HEK293 (cell line): ENCODE results near the gene PKDCC.

Experiments used
- CTCF ChIA-PET: fragments of 350-600 bp; formaldehyde crosslinking; extraction: SDS; loops from one replicate; lab custom pipeline; 2021; ENCODE audit warnings: antibody characterized with exemption; lab: Yijun Ruan, JAX
- POLR2A ChIA-PET: fragments of 300-600 bp; formaldehyde crosslinking; extraction: SDS; loops from one replicate; lab custom pipeline; 2020; ENCODE audit warnings: antibody characterized with exemption, inconsistent platforms; lab: Yijun Ruan, JAX
- H3K27ac ChIP-seq: fragments of 200-500 bp; sonication (Bioruptor generic); 2 replicates; pipeline ENCODE4 v1.5.1; 2014; ENCODE audit warnings: low read depth, low read length, control low read depth, inconsistent platforms; ENCODE audit errors: extremely low read depth
- H3K36me3 ChIP-seq, 2 experiments: fragments of 200-500 bp in 1 of 2; sonication (Bioruptor generic) in 1 of 2; 1 replicate in 1 of 2; 2 replicates in 1 of 2; pipeline ENCODE4 v1.5.1; 2014 to 2017; ENCODE audit warnings: inconsistent platforms in 2 of 2, low read length in 2 of 2; ENCODE audit not compliant: control insufficient read depth in 2 of 2, insufficient read depth in 1 of 2
- H3K4me1 ChIP-seq: fragments of 200-500 bp; sonication (Bioruptor generic); 2 replicates; pipeline ENCODE4 v1.5.1; 2014; ENCODE audit warnings: mild to moderate bottlenecking, low read length, inconsistent platforms; ENCODE audit not compliant: control insufficient read depth, insufficient read depth
- H3K4me3 ChIP-seq: 2 replicates; pipeline ENCODE4 v1.5.1; 2011; ENCODE audit warnings: low read depth, mild to moderate bottlenecking, control low read depth, low read length, moderate library complexity
- H3K9me3 ChIP-seq: fragments of 200-500 bp; sonication (Bioruptor generic); 2 replicates; pipeline ENCODE4 v1.5.1; 2014; ENCODE audit warnings: low read depth, low read length, inconsistent platforms; ENCODE audit not compliant: control insufficient read depth, insufficient read depth
- AEBP2 ChIP-seq: fragments of 450-650 bp; formaldehyde crosslinking; IDR thresholded peaks from 2 replicates; pipeline ENCODE4 v1.5.1; 2016; ENCODE audit warnings: missing biosample characterization, missing genetic modification characterization, borderline replicate concordance
- KLF8 ChIP-seq: fragments of 450-650 bp; formaldehyde crosslinking; IDR thresholded peaks from 2 replicates; pipeline ENCODE4 v1.5.1; 2016; ENCODE audit warnings: missing biosample characterization, missing genetic modification characterization
- KLF9 ChIP-seq: fragments of 450-650 bp; formaldehyde crosslinking; IDR thresholded peaks from 2 replicates; pipeline ENCODE4 v1.5.1; 2016; ENCODE audit warnings: missing biosample characterization, missing genetic modification characterization, low read depth
- SCRT1 ChIP-seq: fragments of 450-650 bp; formaldehyde crosslinking; IDR thresholded peaks from 2 replicates; pipeline ENCODE4 v1.5.1; 2016; ENCODE audit warnings: missing biosample characterization, missing genetic modification characterization, borderline replicate concordance
- SETDB1 ChIP-seq: IDR thresholded peaks from one replicate; pipeline ENCODE4 v1.6.1; 2017; ENCODE audit warnings: mild to moderate bottlenecking, low read length, moderate library complexity, mixed read lengths; ENCODE audit not compliant: insufficient read length
- ZFP69B ChIP-seq: fragments of 450-650 bp; formaldehyde crosslinking; IDR thresholded peaks from 2 replicates; pipeline ENCODE4 v1.5.1; 2016; ENCODE audit warnings: missing biosample characterization, missing genetic modification characterization
- ZNF10 ChIP-seq: fragments of 450-650 bp; formaldehyde crosslinking; IDR thresholded peaks from 2 replicates; pipeline ENCODE4 v1.5.1; 2017; ENCODE audit warnings: missing biosample characterization, missing genetic modification characterization
- ZNF18 ChIP-seq: fragments of 450-650 bp; formaldehyde crosslinking; IDR thresholded peaks from 2 replicates; pipeline ENCODE4 v1.5.1; 2016; ENCODE audit warnings: missing biosample characterization, missing genetic modification characterization
- ZNF248 ChIP-seq: fragments of 450-650 bp; formaldehyde crosslinking; IDR thresholded peaks from 2 replicates; pipeline ENCODE4 v1.5.1; 2017; ENCODE audit warnings: missing biosample characterization, missing genetic modification characterization
- ZNF776 ChIP-seq: fragments of 450-650 bp; formaldehyde crosslinking; IDR thresholded peaks from 2 replicates; pipeline ENCODE4 v1.5.0; 2017; ENCODE audit warnings: missing biosample characterization, missing genetic modification characterization, borderline replicate concordance
- ZNF791 ChIP-seq: fragments of 450-650 bp; formaldehyde crosslinking; IDR thresholded peaks from 2 replicates; pipeline ENCODE4 v1.5.1; 2016; ENCODE audit warnings: missing biosample characterization, missing genetic modification characterization

Gene PKDCC

GRCh38 chr2:42096869-42097591, 49.2 kb downstream of the PKDCC start:
- Histone ChIP-seq H3K4me3 (no peak overlapping the region), H3K4me1 (no peaks in the 10 kb centered on the region), H3K9me3 (no peaks in the 10 kb centered on the region), H3K36me3 (no peaks in the 10 kb centered on the region), H3K27ac (no peak overlapping the region)
- ChIA-PET CTCF (interaction anchor here (0.6 to 5.5 kb wide), 37 partner anchors 9 to 265 kb away, joined by 3 to 52 read pairs (median 4); no protein-coding TSS in a partner anchor), POLR2A (interaction anchor here (0.9 kb wide), 1 partner anchor 100 kb away, joined by 3 read pairs; no protein-coding TSS in a partner anchor)
- TF ChIP-seq ZNF776 (tag by site-specific recombination): no peak
- no peak for TF ChIP-seq ZNF791 (tag by site-specific recombination)
- TF ChIP-seq SCRT1 (tag by site-specific recombination): no peak

GRCh38 chr2:42098571-42099437, 51.0 kb downstream of the PKDCC start:
- ChIA-PET POLR2A (no interaction called here), CTCF (interaction anchor here (1.1 to 5.5 kb wide), 2 partner anchors 96 to 139 kb away, joined by 5 to 52 read pairs; no protein-coding TSS in a partner anchor)
- no peak for TF ChIP-seq KLF8 (tag by site-specific recombination)
- no peak for TF ChIP-seq ZNF18 (tag by site-specific recombination)

GRCh38 chr2:42099438-42100173, 51.8 kb downstream of the PKDCC start:
- no peak overlapping the region for H3K27ac ChIP-seq
- H3K36me3 ChIP-seq: no peaks in the 10 kb centered on the region
- ChIA-PET CTCF (interaction anchor here (0.7 to 1.3 kb wide), 4 partner anchors 97 to 230 kb away, joined by 3 to 6 read pairs (median 4); no protein-coding TSS in a partner anchor), POLR2A (no interaction called here)
- TF ChIP-seq KLF9 (no peak), ZFP69B (tag by site-specific recombination) (no peak), ZNF776 (tag by site-specific recombination) (peak; percentile 90), SETDB1 (peak; percentile 53)
- H3K9me3 ChIP-seq: no peaks in the 10 kb centered on the region
- no peak overlapping the region for H3K4me3 ChIP-seq
- H3K4me1 ChIP-seq: no peaks in the 10 kb centered on the region

More at GRCh38 chr2:42098571-42099437, 51.0 kb downstream of the PKDCC start:
- no peak overlapping the region for H3K4me3 ChIP-seq
- H3K9me3 ChIP-seq: no peaks in the 10 kb centered on the region
- no peak overlapping the region for H3K27ac ChIP-seq
- H3K4me1 ChIP-seq: no peaks in the 10 kb centered on the region
- H3K36me3 ChIP-seq: no peaks in the 10 kb centered on the region

- H3K4me3 ChIP-seq: no peak overlapping the region
- TF ChIP-seq ZNF248 (no peak), ZNF10 (no peak), AEBP2 (tag by site-specific recombination) (no peak)
- TF ChIP-seq, all 188 proteins: peak for 0
- Histone ChIP-seq H3K9me3 (no peaks in the 10 kb centered on the region), H3K36me3 (no peaks in the 10 kb centered on the region), H3K27ac (no peak overlapping the region), H3K4me1 (no peaks in the 10 kb centered on the region)
- ChIA-PET CTCF (interaction anchor here (1.0 to 1.3 kb wide), 3 partner anchors 95 to 231 kb away, joined by 3 to 6 read pairs (median 4); no protein-coding TSS in a partner anchor), POLR2A (no interaction called here)
These were observed 52.9 kb downstream of the PKDCC start for GRCh38 chr2:42100683-42101205.
